HEK293T (cell line): ENCODE results near the gene EFCAB11.

Experiments used
- ARNT ChIP-seq: fragments of 450-650 bp; IDR thresholded peaks from 2 replicates; pipeline ENCODE4 v1.6.1; 2017; ENCODE audit warnings: mild to moderate bottlenecking
- BHLHE40 ChIP-seq: fragments of 450-650 bp; IDR thresholded peaks from 2 replicates; pipeline ENCODE4 v1.6.1; 2016; ENCODE audit warnings: mild to moderate bottlenecking, moderate library complexity, borderline replicate concordance
- SP1 ChIP-seq: fragments of 450-650 bp; IDR thresholded peaks from 2 replicates; pipeline ENCODE4 v1.6.1; 2017
- SUZ12 ChIP-seq: fragments of 450-650 bp; IDR thresholded peaks from 2 replicates; pipeline ENCODE4 v1.6.1; 2016; ENCODE audit warnings: mild to moderate bottlenecking
- TARDBP ChIP-seq: fragments of 450-650 bp; IDR thresholded peaks from 2 replicates; pipeline ENCODE4 v1.6.1; 2016

DNA sequence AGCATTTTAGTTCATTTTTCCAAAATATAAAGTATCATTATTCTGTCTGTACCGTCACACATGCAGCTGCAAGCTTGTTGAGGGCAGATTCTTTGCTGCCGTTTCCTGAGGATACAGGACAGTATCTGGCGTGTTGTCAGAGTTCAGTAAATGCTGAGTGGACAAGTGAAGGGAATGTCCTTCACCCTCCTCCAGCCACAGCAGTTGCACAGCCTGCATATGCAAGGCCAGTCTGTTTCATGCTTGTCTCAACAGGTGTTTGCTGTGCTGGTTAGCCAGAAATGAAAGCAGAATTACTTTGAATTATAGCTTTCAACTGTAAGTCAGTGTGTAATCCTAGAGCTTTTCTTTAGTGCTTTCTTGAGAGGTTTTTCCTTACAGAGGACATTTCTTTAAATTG lies 37.7 kb upstream of the EFCAB11 start:
- no peak for TF ChIP-seq SUZ12
- no peak for TF ChIP-seq SP1
- TF ChIP-seq TARDBP, result no peak
- no peak for TF ChIP-seq ARNT
- TF ChIP-seq BHLHE40, result no peak
